SK-N-MC (cell line): ENCODE measurements around the gene P2RX3.

Experiments used
- EZH2 ChIP-seq: fragments of 200-600 bp; sonication (generic); IDR thresholded peaks from one replicate; pipeline ENCODE4 v1.6.1; 2017; ENCODE audit warnings: antibody characterized with exemption
- POLR2AphosphoS5 ChIP-seq: IDR thresholded peaks from 2 replicates; pipeline ENCODE4 v1.6.1; 2012; ENCODE audit warnings: mild to moderate bottlenecking, low read depth, low read length, borderline replicate concordance

GRCh38 chr11:57324886-57325734 lies 13.0 kb upstream of the P2RX3 start, which contains the start of gene TNKS1BP1:
- TF ChIP-seq EZH2 (no peak), POLR2AphosphoS5 (peak; percentile 72)
